CD4-positive, alpha-beta T cell treated with Interleukin-6 at 100 ng/mL for 8 hours (primary cell): ENCODE measurements around the gene RER1.
"Not testable (repeated sequence)": the region's sequence is repeated elsewhere in the genome, so short reads cannot be mapped to it uniquely, and the experiment has no call there.

ENCODE experiments used
- DNase-seq: peaks from one replicate; pipeline ENCODE4 v3.0.0-alpha.2; 2020; ENCODE audit warnings: mixed read lengths, low spot score

The RER1 gene

DNA sequence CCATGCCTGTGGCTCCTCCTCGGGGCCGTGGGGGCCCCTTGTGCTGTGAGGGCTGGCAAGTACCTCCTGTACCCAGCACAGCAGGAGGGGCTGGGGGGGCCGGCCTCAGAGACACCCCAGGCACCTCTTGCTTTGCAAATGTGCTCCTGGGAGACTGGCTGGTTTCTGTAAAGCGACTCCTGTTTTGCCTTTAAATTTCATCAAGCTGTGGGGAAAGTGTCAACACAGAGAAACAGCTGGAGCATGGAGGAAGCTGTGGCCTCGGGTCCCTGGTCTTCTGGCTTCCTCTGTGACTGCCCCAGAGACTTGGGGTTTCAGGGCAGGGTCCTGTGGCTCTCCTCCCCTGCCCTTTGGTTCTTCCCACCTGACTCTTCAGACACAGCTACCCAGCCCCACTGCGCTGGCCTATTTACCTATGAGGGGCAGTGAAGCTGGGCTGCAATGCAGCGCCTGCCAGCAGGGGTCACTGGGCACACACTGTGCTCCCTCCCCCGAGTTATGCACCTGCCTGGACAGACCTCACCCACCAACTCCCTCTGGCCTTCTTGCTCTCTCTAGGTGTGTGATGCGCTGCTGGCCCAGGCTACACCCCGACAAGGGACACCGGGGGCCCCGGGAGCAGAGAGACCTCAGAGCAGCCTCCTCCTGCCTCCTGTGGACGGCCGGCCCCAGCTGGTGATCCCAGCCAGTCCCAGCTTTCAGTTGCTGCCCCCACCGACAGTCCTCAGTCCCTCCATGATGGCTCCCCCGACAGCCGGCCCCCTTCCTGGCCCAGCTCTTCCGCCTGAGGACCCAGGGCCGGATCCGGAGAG lies 38.3 kb downstream of the RER1 start:
- DNase-seq, result no peak

GRCh38 chr1:2430592-2430973 lies 38.9 kb downstream of the RER1 start:
- no peak for DNase-seq

DNA sequence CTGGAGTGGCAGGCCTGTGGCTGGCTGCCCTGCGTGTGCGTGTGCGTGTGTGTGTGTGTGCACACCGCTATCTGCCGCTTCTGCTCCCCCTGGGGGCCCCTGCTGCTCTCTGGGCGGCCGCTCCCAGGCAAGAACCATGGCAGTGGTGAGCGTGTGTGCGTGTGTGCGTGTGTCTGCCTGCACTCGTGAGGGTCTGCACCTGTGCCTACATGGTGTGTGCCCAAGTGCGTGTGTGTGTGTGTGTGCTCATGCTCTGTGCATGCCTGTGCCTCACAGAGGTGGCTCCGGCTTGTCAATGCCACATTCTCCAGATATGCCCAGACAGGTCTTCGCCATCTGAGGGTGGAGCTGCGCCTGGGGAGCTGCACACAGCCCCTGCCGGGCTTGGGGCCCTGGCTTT lies 39.5 kb downstream of the RER1 start:
- DNase-seq, result no peak

DNA sequence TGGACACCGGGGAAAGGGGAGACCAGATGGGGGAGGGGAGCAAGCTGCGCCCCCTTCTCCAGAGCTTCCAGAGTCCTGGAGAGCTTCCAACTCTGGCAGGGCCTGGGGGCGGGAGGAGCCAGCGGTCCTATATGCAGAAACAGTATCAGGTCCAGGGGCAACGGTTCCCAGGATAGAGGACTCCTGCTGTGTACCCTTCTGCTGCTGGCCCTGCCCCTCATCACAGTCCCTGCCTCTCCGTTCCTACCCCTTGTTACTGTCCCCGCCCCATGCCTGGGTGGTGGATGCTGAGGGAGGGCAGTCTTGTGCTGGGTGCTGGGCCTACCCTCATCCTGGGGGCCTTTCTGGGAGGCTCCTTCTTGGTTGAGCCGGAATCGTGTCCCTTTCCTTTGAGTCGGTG lies 39.9 kb downstream of the RER1 start:
- DNase-seq, result no peak

DNA sequence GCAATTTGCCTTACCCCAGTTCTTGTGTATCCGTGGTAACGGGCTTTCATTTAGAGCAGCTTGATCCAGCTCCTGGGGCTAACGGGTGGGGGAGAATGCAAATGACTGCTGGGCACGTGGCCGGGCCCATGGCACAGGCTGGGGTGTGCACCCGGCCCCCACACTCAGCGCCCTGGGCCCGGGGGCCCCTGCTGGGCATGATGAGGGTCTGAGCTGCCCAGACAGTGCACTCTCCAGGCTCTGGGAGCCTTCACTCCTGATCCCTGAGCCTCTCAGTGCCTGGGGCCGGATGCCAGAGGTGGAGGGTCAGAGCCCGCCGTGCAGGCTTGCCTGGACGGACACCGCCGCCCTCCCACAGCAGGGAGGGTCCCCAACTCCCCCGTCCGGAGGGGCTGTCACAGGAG lies 40.8 kb downstream of the RER1 start:
- no peak for DNase-seq

- no peak for DNase-seq
These were observed 41.6 kb downstream of the RER1 start for GRCh38 chr1:2433196-2433595.

DNA sequence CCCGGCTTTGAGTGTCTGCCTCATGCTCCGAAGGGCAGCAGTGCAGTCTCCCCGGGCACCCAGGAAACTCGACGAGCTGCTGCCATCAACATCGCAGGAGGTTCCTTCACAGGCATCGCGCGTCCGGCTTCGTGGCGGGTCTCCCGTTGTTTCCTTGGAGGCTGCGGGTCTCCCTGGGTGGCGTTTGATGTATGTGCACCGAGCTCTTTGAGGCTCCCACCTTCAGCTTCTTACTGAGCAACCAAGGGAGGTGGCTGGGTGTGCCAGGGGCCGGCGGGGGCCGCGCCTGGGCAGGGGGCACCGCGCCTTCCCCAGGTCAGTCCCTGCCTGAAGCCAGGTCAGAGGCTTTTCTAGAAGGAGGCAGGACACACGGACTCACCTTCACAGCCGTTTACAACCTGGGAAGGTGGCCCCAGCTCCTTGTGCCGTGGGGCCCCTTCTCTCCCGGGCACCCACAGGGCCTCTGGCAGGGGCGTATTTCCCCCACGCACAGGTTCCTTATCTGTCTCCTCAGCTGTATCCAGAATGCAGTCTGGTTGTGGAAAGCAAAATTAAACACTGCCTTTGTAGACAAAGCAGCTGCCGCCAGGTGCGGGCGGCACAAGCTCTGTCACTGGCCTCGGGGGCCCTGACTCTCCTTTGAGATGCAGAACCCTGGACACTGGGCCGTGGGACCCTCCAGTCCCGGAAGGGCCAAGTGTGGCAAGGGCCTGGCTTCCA lies 42.5 kb downstream of the RER1 start:
- DNase-seq, result no peak

DNA sequence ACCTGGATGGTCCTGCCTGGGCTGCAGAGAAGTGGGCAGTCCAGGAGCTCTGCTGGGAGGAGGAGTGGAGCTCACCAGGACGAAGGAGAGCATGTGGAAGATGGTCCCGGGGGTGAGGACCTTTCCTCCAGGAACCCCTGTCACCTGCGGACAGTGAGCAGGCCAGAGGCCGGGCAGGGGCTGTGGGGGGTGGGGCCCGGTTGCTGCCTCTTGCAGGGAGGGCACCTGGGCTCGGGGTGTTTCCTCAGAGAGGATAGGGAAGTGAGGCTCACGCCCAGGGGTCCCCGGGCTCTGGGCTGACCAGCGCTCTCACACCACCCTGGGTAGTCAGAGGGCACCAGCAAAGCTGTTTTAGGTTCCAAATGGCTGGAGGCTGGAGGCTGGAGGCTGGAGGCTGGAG lies 43.5 kb downstream of the RER1 start:
- DNase-seq, result no peak

GRCh38 chr1:2435746-2436355 lies 44.2 kb downstream of the RER1 start:
- DNase-seq, result no peak

DNA sequence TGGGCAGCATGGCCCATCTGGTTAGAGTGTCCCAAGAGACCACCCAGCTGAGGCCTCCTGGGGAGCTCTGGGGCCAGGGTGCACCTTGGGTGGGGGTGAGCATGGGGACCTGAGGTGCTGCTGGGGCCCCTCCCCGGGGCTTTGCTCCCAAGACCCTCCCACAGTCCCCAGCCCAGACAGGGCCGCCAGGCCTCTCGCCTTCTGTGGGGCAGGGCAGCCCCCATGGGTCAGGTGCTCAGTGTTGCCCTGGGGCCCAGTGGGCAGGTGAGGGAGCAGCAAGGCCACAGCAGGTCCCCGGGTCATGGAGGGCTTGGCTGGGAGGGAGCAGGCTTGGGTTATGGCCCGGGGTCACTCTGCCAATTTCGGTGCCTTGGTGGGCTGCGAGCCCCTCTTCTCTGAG lies 45.2 kb downstream of the RER1 start:
- DNase-seq, result no peak

DNA sequence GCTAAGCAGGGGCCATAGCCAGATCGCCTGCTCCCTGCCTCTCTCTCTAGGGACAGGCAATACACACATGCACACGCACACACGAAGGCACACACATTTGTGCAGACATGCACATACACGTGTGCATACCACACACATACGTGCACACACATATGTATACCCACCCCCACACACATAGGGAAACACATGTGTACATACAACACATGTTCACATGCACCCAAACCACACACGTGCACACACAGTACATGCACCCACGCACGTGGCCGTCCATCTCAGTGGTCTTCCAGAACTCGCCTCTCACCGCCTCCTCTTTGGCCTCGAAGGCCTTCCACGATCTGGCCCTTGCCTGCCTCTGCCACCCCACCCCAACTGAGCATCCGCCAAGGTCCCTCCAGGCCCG lies 46.0 kb downstream of the RER1 start:
- DNase-seq, result no peak

GRCh38 chr1:2438038-2438437 lies 46.4 kb downstream of the RER1 start:
- no peak for DNase-seq

GRCh38 chr1:2438641-2439040 lies 47.0 kb downstream of the RER1 start:
- no peak for DNase-seq

- no peak for DNase-seq
These were observed 47.7 kb downstream of the RER1 start for GRCh38 chr1:2439369-2439768.

GRCh38 chr1:2440346-2440745 lies 48.7 kb downstream of the RER1 start:
- DNase-seq, result not testable (repeated sequence)

DNA sequence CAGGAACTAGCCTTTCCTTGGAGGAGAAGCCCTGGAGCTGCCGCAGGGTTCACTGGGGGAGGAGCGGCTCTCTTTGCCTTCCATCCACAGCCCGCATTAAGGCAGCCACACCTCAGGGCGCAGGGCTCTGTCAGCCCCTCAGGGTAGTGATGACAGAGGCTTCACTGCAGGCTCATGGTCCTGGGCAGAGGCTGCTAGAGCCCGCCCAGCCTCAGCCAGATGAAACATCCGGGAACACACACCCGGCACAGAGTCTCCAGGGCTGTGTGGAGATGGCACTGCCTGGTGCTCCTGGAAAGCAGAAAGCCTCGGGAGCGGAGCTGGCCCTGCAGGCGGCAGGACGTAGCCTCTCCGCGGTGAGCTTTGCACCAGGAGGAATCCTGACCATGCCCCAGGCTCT lies 50.1 kb downstream of the RER1 start:
- no peak for DNase-seq

- DNase-seq, result no peak
These were observed 51.0 kb downstream of the RER1 start for GRCh38 chr1:2442661-2443060.

DNA sequence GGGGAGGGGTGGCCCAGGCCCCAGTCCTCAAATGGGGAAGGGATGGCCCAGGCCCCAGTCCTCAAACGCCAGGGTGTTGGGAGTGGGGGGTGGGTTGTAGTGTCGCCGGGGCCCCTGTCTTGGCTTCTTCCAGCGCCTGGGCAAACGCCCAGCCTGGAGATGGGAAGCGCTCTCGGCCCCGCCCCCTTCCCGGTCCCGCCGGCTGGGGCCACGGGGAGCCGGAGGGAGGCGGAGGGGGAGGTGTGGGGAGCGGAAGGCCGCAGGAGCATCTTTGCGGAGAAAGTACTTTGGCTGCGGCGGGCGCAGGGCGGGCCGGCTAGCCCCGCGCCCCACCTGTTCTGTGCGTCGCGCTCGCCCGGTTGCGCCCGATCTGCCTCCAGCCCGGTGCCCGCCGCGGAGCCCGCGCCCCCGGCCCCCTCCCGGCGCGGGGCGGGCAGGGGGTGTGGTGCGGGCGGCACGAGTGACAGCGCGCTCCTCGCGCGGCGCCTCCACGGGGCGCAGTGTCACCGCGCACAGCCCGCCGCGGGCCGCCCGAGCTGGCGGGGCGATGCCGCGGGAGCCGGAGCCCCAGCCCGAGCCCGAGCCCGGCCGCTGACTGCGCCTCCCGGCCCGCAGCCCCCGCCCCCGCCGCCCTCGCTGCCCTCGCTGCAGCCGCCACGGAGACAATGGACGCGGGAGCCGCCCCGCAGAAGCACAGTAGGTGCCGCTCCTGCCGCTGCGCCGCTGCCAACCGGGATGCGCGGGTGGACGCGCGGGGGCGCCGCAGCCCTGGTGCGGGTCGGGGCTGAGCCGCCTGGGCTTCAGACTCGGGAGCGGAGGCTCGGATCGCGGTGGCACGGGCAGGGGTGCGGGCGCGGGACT lies 51.9 kb downstream of the RER1 start:
- no peak for DNase-seq

GRCh38 chr1:2444138-2444591 lies 52.5 kb downstream of the RER1 start:
- no peak for DNase-seq

DNA sequence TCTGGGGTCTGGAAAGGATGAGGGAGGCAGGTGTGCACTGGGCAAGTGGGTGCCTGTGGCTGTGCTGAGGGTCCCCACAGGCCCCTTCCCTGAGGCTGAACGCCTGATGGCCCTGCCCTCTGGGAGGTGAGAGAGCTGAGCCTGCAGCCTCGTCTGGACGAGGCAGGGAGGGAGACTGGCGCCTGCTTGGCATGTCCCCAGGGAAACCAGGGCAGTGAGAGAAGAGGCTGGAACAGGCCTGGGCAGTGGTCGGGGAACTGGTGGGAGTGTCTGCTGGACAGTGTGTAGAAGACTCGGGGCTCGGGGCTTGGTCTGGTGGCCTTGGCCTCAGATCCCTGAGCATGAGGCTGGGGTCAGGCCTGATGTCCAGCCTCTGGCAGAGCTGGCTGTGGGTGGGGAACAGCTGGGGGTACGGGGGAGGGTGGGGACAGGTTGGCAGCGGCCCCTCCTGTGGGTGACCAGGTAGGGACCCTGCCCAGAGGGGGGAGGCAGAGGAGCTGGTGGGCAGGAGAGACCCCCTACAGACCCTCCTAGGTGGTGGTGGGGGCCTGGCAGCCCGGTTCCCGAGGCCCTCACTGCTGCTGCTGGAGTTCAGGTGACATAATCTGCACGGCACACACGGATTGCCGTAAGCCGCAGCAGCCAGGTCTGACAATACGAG lies 53.7 kb downstream of the RER1 start:
- no peak for DNase-seq

- DNase-seq, result no peak
These were observed 54.2 kb downstream of the RER1 start for GRCh38 chr1:2445823-2446215.

DNA sequence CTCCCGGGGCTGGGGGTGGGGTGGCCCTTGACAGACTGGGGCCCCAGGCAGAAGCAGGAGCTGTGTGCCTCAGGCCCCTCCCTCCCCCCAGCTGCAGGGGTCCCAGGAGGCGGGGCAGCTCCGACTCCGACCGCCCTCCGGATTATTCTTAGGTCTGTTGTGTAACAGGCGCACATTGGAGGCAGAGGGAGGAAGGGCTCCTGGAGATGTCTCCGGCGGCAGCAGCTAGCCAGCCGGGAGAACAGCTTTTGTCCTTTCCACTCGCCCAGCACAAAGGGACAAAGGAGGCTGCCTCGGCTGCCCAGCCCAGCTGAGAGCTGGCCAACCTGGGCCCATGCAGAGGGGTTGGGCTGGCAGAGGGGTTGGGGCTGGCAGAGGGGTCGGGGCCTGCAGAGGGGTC lies 54.8 kb downstream of the RER1 start:
- no peak for DNase-seq
